ENCODE measurements around the gene SRXN1. TPM values are rescaled to one million over a fixed set of nuclear protein-coding genes. Genes with fewer than 3 reads are reported as not detected.

Gene SRXN1
- total RNA-seq, 1 donor from 2014 or later = 12.6 TPM

- Mint-ChIP-seq H3K4me1 (peaks cover 5% of the 10 kb centered on the region), H3K27me3 (ENCODE audit: low read depth) (peaks cover 63% of the 10 kb centered on the region), H3K27ac (ENCODE audit: unreplicated experiment) (no peak overlapping the region), H3K9me3 (no peaks in the 10 kb centered on the region), H3K4me3 (no peak overlapping the region), H3K36me3 (ENCODE audit: low read depth) (no peaks in the 10 kb centered on the region)
- DNase-seq (ENCODE audit: low read depth, low spot score) = no peak
- TF ChIP-seq CTCF (conservative IDR thresholded peaks at IDR 0.05) = no peak
Measured at GRCh38 chr20:680638-681187, 27.7 kb upstream of the SRXN1 start.

GRCh38 chr20:677957-678356 lies 25.0 kb upstream of the SRXN1 start:
- Mint-ChIP-seq H3K27me3 (ENCODE audit: low read depth) (peaks cover 84% of the 10 kb centered on the region), H3K27ac (ENCODE audit: unreplicated experiment) (no peak overlapping the region), H3K4me1 (peaks cover 10% of the 10 kb centered on the region), H3K36me3 (ENCODE audit: low read depth) (no peaks in the 10 kb centered on the region), H3K4me3 (no peak overlapping the region), H3K9me3 (no peaks in the 10 kb centered on the region)
- no peak for DNase-seq (ENCODE audit: low read depth, low spot score)
- TF ChIP-seq CTCF (conservative IDR thresholded peaks at IDR 0.05) = no peak

- Mint-ChIP-seq H3K27ac (ENCODE audit: unreplicated experiment) (no peak overlapping the region), H3K9me3 (no peaks in the 10 kb centered on the region), H3K27me3 (ENCODE audit: low read depth) (peaks cover 94% of the 10 kb centered on the region), H3K36me3 (ENCODE audit: low read depth) (no peaks in the 10 kb centered on the region), H3K4me1 (peaks cover 12% of the 10 kb centered on the region), H3K4me3 (no peak overlapping the region)
- no peak for TF ChIP-seq CTCF (conservative IDR thresholded peaks at IDR 0.05)
- no peak for DNase-seq (ENCODE audit: low read depth, low spot score)
Measured at GRCh38 chr20:676967-677366, 24.0 kb upstream of the SRXN1 start.

GRCh38 chr20:676315-676937 lies 23.4 kb upstream of the SRXN1 start:
- no peak for DNase-seq (ENCODE audit: low read depth, low spot score)
- Mint-ChIP-seq H3K27ac (ENCODE audit: unreplicated experiment) (no peak overlapping the region), H3K27me3 (ENCODE audit: low read depth) (peaks cover 97% of the 10 kb centered on the region), H3K4me1 (peaks cover 14% of the 10 kb centered on the region), H3K9me3 (no peaks in the 10 kb centered on the region), H3K36me3 (ENCODE audit: low read depth) (no peaks in the 10 kb centered on the region), H3K4me3 (peak overlapping the region; percentile 71)
- TF ChIP-seq CTCF (conservative IDR thresholded peaks at IDR 0.05) = no peak

GRCh38 chr20:675453-676314 lies 22.7 kb upstream of the SRXN1 start, which contains the start of gene SCRT2:
Gene SCRT2, minus strand, starts transcription at chr20:675802. Its CDS starts 201 bp downstream, at chr20:675601.
- TF ChIP-seq CTCF (conservative IDR thresholded peaks at IDR 0.05) = no peak
- Mint-ChIP-seq H3K9me3 (no peaks in the 10 kb centered on the region), H3K4me3 (peak within 1 kb of the TSS; percentile 71), H3K36me3 (ENCODE audit: low read depth) (no peaks in the 10 kb centered on the region), H3K4me1 (peaks cover 14% of the 10 kb centered on the region), H3K27me3 (ENCODE audit: low read depth) (peaks cover 96% of the 10 kb centered on the region), H3K27ac (ENCODE audit: unreplicated experiment) (no peak within 1 kb of the TSS)
- peak; percentile 85 for DNase-seq (ENCODE audit: low read depth, low spot score)
